Uterus (tissue), 4 donors: ENCODE results near the gene AFAP1L1. TPM values are rescaled to one million over a fixed set of nuclear protein-coding genes. Genes with fewer than 3 reads are reported as not detected.

ENCODE experiments used
- DNase-seq, 2 donors: peaks; one replicate each; pipeline ENCODE4 v3.0.0-alpha.2; 2019 to 2020
- H3K27ac ChIP-seq, 2 donors: fragments of 200-600 bp; sonication (generic); 1 replicate in 1 of 2; 2 replicates in 1 of 2; pipeline ENCODE4 v1.5.1; 2016 to 2018
- H3K27me3 ChIP-seq, 2 donors: fragments of 200-600 bp; sonication (generic); one replicate each; pipeline ENCODE4 v1.5.1; 2018 to 2019; ENCODE audit warnings: control low read depth in 1 of 2
- H3K36me3 ChIP-seq, 2 donors: fragments of 200-600 bp; sonication (generic); one replicate each; pipeline ENCODE4 v1.5.1; 2019; ENCODE audit warnings: control low read depth in 1 of 2
- H3K4me1 ChIP-seq, 2 donors: fragments of 200-600 bp; sonication (generic); one replicate each; pipeline ENCODE4 v1.5.1; 2018 to 2019; ENCODE audit warnings: control low read depth in 1 of 2
- H3K4me3 ChIP-seq, 2 donors: fragments of 200-600 bp; sonication (generic); 1 replicate in 1 of 2; 2 replicates in 1 of 2; pipeline ENCODE4 v1.5.1; 2018 to 2019; ENCODE audit warnings: mild to moderate bottlenecking in 1 of 2
- H3K9me3 ChIP-seq, 2 donors: fragments of 200-600 bp; sonication (generic); one replicate each; pipeline ENCODE4 v1.5.1; 2019; ENCODE audit warnings: control low read depth in 1 of 2
- POLR2A ChIP-seq, 2 donors: fragments of 450-650 bp; IDR thresholded peaks; one replicate each; pipeline ENCODE4 v1.6.1; 2016; ENCODE audit warnings: antibody characterized with exemption in 2 of 2, mild to moderate bottlenecking in 1 of 2, moderate library complexity in 1 of 2
- intact Hi-C: fragments of 100-400 bp; cut with DNase I; formaldehyde crosslinking; loops from one replicate; pipeline ENCODE4 v1.15.1; 2023; ENCODE audit warnings: low total_unique reads
- total RNA-seq, 4 donors: library from RNA; depleted of rRNA in 3 of 4; stranded (reverse); fragments of >200 nt in 3 of 4; gene quantifications; one replicate each; pipeline versions ENCODE4 v1.1.0 to v1.2.4, GENCODE V29; 2014 to 2023
- TF ChIP-seq, protein P1 (sequence below), 4 experiments: fragments of 200-600 bp in 2 of 4; fragments of 450-650 bp in 2 of 4; sonication (generic) in 2 of 4; IDR thresholded peaks; one replicate each; pipeline ENCODE4 v1.5.1; 2016 to 2019; ENCODE audit warnings: antibody characterized with exemption in 4 of 4, mild to moderate bottlenecking in 2 of 4, moderate library complexity in 1 of 4
- donor health status: DM: yes; HTN: yes; CAD: no.

Gene AFAP1L1
- total RNA-seq, 4 donors from 2014 or later = 5.3 to 26.9 (median 24.6) TPM

DNA sequence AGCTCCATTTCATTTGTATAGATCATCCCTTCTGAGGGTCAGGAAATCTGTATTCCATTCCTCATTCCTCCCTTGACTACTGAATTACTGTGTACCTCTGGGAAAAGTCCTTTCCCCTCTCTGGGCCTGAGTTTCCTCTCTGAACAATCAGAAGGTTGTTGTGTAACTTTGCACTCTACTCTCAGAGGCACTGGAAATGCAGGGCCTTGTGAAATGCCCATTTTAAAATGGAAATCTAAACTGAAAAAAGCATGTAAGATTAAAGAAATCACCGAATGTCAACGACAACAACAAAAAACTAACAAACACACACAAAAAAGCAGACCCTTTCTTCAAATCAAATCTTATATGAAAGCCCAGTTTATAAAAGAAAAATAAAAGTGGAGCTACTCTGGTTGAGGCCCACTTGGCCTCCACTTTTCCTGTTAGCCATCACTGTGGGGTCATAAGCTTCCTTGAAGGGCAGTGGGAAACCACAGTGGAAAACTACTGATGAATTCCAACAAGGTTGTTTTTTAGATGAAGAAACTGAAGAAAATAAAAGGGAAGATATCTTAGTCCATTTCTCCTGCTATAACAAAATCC is 52.1 kb downstream of the AFAP1L1 start:
- no peaks in the 10 kb centered on the region for H3K4me1 ChIP-seq
- DNase-seq = no peak
- TF ChIP-seq, protein P1, sequence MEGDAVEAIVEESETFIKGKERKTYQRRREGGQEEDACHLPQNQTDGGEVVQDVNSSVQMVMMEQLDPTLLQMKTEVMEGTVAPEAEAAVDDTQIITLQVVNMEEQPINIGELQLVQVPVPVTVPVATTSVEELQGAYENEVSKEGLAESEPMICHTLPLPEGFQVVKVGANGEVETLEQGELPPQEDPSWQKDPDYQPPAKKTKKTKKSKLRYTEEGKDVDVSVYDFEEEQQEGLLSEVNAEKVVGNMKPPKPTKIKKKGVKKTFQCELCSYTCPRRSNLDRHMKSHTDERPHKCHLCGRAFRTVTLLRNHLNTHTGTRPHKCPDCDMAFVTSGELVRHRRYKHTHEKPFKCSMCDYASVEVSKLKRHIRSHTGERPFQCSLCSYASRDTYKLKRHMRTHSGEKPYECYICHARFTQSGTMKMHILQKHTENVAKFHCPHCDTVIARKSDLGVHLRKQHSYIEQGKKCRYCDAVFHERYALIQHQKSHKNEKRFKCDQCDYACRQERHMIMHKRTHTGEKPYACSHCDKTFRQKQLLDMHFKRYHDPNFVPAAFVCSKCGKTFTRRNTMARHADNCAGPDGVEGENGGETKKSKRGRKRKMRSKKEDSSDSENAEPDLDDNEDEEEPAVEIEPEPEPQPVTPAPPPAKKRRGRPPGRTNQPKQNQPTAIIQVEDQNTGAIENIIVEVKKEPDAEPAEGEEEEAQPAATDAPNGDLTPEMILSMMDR (IDR thresholded peaks at IDR 0.05) = no peak
- TF ChIP-seq POLR2A (IDR thresholded peaks at IDR 0.05) = no peak
- no peaks in the 10 kb centered on the region for H3K27me3 ChIP-seq
- no peak overlapping the region for H3K4me3 ChIP-seq
- no peaks in the 10 kb centered on the region for H3K36me3 ChIP-seq
- H3K27ac ChIP-seq = peak overlapping the region; percentile 46 to 77
- intact Hi-C loops = no loop called here
- no peaks in the 10 kb centered on the region for H3K9me3 ChIP-seq

DNA sequence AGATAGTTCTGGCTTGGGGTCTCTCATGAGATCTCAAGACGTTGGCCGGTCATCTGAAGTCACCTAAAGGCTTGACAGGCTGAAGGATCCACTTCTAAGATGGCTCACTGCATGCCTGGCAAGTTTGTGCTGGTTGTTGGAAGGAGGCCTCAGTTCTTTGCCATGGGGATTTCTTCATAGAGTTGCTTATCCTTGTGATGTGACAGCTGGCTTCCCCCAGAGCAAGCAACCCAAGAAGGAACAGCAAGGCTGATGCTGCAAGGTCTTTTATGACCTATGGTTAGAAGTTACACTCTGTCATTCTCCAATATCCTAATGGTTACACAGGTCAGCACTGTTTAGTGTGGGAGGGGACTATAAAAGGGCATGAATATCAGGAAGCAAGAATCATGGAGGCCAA is 53.0 kb downstream of the AFAP1L1 start:
- TF ChIP-seq POLR2A (IDR thresholded peaks at IDR 0.05) = no peak
- TF ChIP-seq, protein P1 (IDR thresholded peaks at IDR 0.05) = no peak
- Histone ChIP-seq H3K27ac (peak overlapping the region in 1 of 2 donors; percentile 77), H3K4me1 (no peaks in the 10 kb centered on the region)

DNA sequence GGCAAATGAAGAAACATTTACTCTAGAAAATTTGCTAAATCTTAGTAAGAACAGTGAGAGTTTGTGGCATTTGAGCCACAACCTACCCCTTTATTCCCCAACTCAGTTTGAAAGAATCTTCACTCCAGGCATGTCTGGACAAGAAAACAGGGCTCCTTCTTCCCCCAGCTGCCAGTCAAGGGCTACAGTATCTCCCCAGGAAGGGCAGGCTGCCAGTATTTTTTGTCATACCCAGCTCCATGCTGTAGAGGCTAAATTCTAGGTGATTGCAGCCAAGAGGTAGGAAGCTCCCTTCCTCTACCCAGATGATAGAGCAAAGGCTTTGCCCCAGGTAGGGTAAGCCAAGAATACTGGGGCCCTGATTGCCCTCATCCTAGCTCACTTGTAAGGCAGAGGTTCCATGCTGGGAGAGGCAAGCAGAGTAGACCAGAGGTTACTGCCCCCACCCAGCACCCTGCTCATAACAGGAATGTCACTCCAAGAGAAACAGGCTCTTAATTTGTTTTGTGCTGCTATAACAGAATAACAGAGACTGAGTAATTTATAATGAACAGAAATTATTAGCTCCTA is 53.6 kb downstream of the AFAP1L1 start:
- no peak overlapping the region for H3K4me3 ChIP-seq
- no peak for TF ChIP-seq POLR2A (IDR thresholded peaks at IDR 0.05)
- TF ChIP-seq, protein P1 (IDR thresholded peaks at IDR 0.05) = no peak
- H3K27ac ChIP-seq = no peak overlapping the region
- no peak for DNase-seq
- H3K9me3 ChIP-seq = no peaks in the 10 kb centered on the region
- intact Hi-C loops = no loop called here
- no peaks in the 10 kb centered on the region for H3K27me3 ChIP-seq
- H3K36me3 ChIP-seq = no peaks in the 10 kb centered on the region
- H3K4me1 ChIP-seq = no peaks in the 10 kb centered on the region

More for the DNA sequence above, 53.0 kb downstream of the AFAP1L1 start:
- intact Hi-C loops = no loop called here
- Histone ChIP-seq H3K27me3 (no peaks in the 10 kb centered on the region), H3K9me3 (no peaks in the 10 kb centered on the region), H3K36me3 (no peaks in the 10 kb centered on the region), H3K4me3 (no peak overlapping the region)
- DNase-seq = no peak

DNA sequence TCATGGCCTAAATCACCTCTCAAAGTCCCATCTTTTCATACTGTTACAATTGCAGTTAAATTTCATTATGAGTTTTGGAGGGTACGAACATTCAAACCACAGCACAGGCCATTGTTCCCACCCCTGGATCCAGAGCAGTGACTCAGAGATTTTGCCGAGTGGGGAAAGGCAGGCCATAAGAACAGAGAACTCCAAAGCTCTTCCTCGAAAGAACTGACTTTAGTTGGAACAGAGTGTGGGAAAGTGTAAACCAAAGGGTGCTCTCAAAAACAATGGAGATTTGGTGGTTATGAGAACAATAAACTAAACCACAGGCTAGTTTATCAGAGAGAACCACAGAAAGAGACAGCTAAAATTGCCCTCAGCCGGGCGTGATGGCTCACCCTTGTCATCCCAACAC is 54.2 kb downstream of the AFAP1L1 start:
- no peaks in the 10 kb centered on the region for H3K9me3 ChIP-seq
- no peaks in the 10 kb centered on the region for H3K27me3 ChIP-seq
- H3K4me3 ChIP-seq = no peak overlapping the region
- H3K27ac ChIP-seq = no peak overlapping the region
- no peak for DNase-seq
- H3K36me3 ChIP-seq = no peaks in the 10 kb centered on the region
- intact Hi-C loops = no loop called here
- no peak for TF ChIP-seq POLR2A (IDR thresholded peaks at IDR 0.05)
- TF ChIP-seq, protein P1 (IDR thresholded peaks at IDR 0.05) = no peak
- no peaks in the 10 kb centered on the region for H3K4me1 ChIP-seq

DNA sequence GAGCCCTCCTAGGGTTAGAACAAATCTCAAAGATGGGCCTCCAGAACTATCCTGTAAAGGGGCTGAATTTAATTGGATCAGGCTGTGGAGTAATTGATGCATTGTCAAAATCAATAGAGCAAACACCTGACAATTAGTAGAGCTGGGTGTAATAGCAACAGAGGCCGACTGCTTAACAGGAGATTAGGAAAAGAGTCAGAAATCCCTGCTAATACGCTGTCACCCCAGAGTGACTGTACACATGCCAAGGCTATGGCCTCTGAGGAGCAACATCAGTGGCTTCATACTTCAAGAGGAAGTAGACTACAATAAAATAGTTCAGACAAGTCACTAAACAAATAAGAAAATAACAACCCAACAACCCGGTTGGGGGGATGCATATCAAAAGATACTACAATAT is 55.0 kb downstream of the AFAP1L1 start:
- H3K9me3 ChIP-seq = no peaks in the 10 kb centered on the region
- H3K27ac ChIP-seq = no peak overlapping the region
- intact Hi-C loops = no loop called here
- H3K4me1 ChIP-seq = no peaks in the 10 kb centered on the region
- H3K4me3 ChIP-seq = no peak overlapping the region
- H3K27me3 ChIP-seq = no peaks in the 10 kb centered on the region
- DNase-seq = no peak
- no peaks in the 10 kb centered on the region for H3K36me3 ChIP-seq
- no peak for TF ChIP-seq POLR2A (IDR thresholded peaks at IDR 0.05)
- TF ChIP-seq, protein P1 (IDR thresholded peaks at IDR 0.05) = no peak
